CD4-positive, alpha-beta T cell treated with Interleukin-4 for 1 hour (primary cell): Measurements from ENCODE around the gene C12orf75.
A peak's percentile ranks its signal among the peaks of the same experiment; 100 is the strongest.
"Not testable (repeated sequence)": the region's sequence is repeated elsewhere in the genome, so short reads cannot be mapped to it uniquely, and the experiment has no call there.

Experiments used
- DNase-seq, 2 donors: peaks; one replicate each; pipeline ENCODE4 v3.0.0-alpha.2; 2020 to 2022

The C12orf75 gene

GRCh38 chr12:105330283-105330930 is at the start of gene C12orf75:
Gene C12orf75, plus strand, starts transcription at chr12:105330691. Its CDS starts 201 bp downstream, at chr12:105330892.
- peak; percentile 88 to 92 for DNase-seq

GRCh38 chr12:105280966-105281693 is 49.4 kb upstream of the C12orf75 start:
- DNase-seq = no peak

- no peak for DNase-seq
Observed at GRCh38 chr12:105281694-105282049, 48.8 kb upstream of the C12orf75 start.

GRCh38 chr12:105285378-105285777 is 45.1 kb upstream of the C12orf75 start:
- DNase-seq = no peak

- DNase-seq = no peak
Observed at GRCh38 chr12:105287408-105287807, 43.1 kb upstream of the C12orf75 start.

GRCh38 chr12:105288311-105288996 is 42.0 kb upstream of the C12orf75 start:
- no peak for DNase-seq

- no peak for DNase-seq
Observed at GRCh38 chr12:105289114-105289904, 41.2 kb upstream of the C12orf75 start.

GRCh38 chr12:105291531-105291930 is 39.0 kb upstream of the C12orf75 start:
- DNase-seq = no peak

- no peak for DNase-seq
Observed at GRCh38 chr12:105292705-105293104, 37.8 kb upstream of the C12orf75 start.

GRCh38 chr12:105293187-105293586 is 37.3 kb upstream of the C12orf75 start:
- no peak for DNase-seq

- no peak for DNase-seq
Observed at GRCh38 chr12:105294161-105294560, 36.3 kb upstream of the C12orf75 start.

- DNase-seq = no peak
Observed at GRCh38 chr12:105294886-105295479, 35.5 kb upstream of the C12orf75 start.

- no peak for DNase-seq
Observed at GRCh38 chr12:105296116-105297089, 34.1 kb upstream of the C12orf75 start.

GRCh38 chr12:105300883-105301282 is 29.6 kb upstream of the C12orf75 start:
- no peak for DNase-seq

- no peak for DNase-seq
Observed at GRCh38 chr12:105301696-105302095, 28.8 kb upstream of the C12orf75 start.

GRCh38 chr12:105302986-105303385 is 27.5 kb upstream of the C12orf75 start:
- DNase-seq = not testable (repeated sequence)

GRCh38 chr12:105304626-105305025 is 25.9 kb upstream of the C12orf75 start:
- DNase-seq = not testable (repeated sequence)

GRCh38 chr12:105307601-105308314 is 22.7 kb upstream of the C12orf75 start:
- DNase-seq = not testable (repeated sequence)

- not testable (repeated sequence) for DNase-seq
Observed at GRCh38 chr12:105308839-105309238, 21.7 kb upstream of the C12orf75 start.

- DNase-seq = not testable (repeated sequence)
Observed at GRCh38 chr12:105309384-105309783, 21.1 kb upstream of the C12orf75 start.
